HL-60 (cell line): Measurements from ENCODE around the gene NCMAP.

ENCODE experiments used
- CTCF ChIP-seq: IDR thresholded peaks from one replicate; pipeline ENCODE4 v1.5.1; 2011; ENCODE audit warnings: low read length, control low read depth, inconsistent platforms; ENCODE audit not compliant: insufficient read depth
- GABPA ChIP-seq: IDR thresholded peaks from 2 replicates; pipeline ENCODE4 v1.6.1; 2012; ENCODE audit warnings: low read depth
- POLR2AphosphoS5 ChIP-seq: IDR thresholded peaks from 2 replicates; pipeline ENCODE4 v1.6.1; 2012; ENCODE audit warnings: low read depth

GRCh38 chr1:24558455-24558854 lies 2.6 kb downstream of the NCMAP start:
- TF ChIP-seq CTCF, result no peak
- no peak for TF ChIP-seq POLR2AphosphoS5
- no peak for TF ChIP-seq GABPA
